HEK293T (cell line): ENCODE measurements around the gene SPSB3.

Source experiments
- ARNT ChIP-seq: fragments of 450-650 bp; IDR thresholded peaks from 2 replicates; pipeline ENCODE4 v1.6.1; 2017; ENCODE audit warnings: mild to moderate bottlenecking
- FOXK2 ChIP-seq: fragments of 450-650 bp; IDR thresholded peaks from 2 replicates; pipeline ENCODE4 v1.6.1; 2016; ENCODE audit warnings: mild to moderate bottlenecking
- LEF1 ChIP-seq: fragments of 450-650 bp; IDR thresholded peaks from 2 replicates; pipeline ENCODE4 v1.6.1; 2017; ENCODE audit warnings: mild to moderate bottlenecking, borderline replicate concordance
- TARDBP ChIP-seq: fragments of 450-650 bp; IDR thresholded peaks from 2 replicates; pipeline ENCODE4 v1.6.1; 2016

GRCh38 chr16:1785846-1786170 lies 3.4 kb upstream of the SPSB3 start:
- TF ChIP-seq LEF1: no peak
- no peak for TF ChIP-seq TARDBP
- no peak for TF ChIP-seq ARNT
- TF ChIP-seq FOXK2: no peak
